Mesothelial cell of epicardium (in vitro differentiated cells): ENCODE data around the gene BUB3. TPM values are rescaled to one million over a fixed set of nuclear protein-coding genes. Genes with fewer than 3 reads are reported as not detected.

ENCODE experiments used
- DNase-seq, 2 experiments: peaks; one replicate each; pipeline ENCODE4 v3.0.0; 2021; ENCODE audit warnings: low spot score in 2 of 2; ENCODE audit not compliant: unreplicated experiment in 2 of 2
- H3K27ac Mint-ChIP-seq: 2 replicates; pipeline ENCODE4 v1.8.0; 2021; ENCODE audit warnings: mixed read lengths
- H3K27me3 Mint-ChIP-seq: 2 replicates; pipeline ENCODE4 v1.8.0; 2021; ENCODE audit warnings: low read depth, mixed read lengths
- H3K36me3 Mint-ChIP-seq: 2 replicates; pipeline ENCODE4 v1.8.0; 2021; ENCODE audit warnings: mixed read lengths
- H3K4me1 Mint-ChIP-seq: 2 replicates; pipeline ENCODE4 v1.8.0; 2021; ENCODE audit warnings: mixed read lengths
- H3K4me3 Mint-ChIP-seq: 2 replicates; pipeline ENCODE4 v1.8.0; 2021; ENCODE audit warnings: mild to moderate bottlenecking, moderate library complexity, mixed read lengths
- H3K9me3 Mint-ChIP-seq: 2 replicates; pipeline ENCODE4 v1.8.0; 2021; ENCODE audit warnings: mixed read lengths
- CTCF ChIP-seq: fragments of 200-600 bp; sonication (generic); IDR thresholded peaks from one replicate; pipeline ENCODE4 v1.5.0; 2021; ENCODE audit warnings: antibody characterized with exemption; ENCODE audit not compliant: unreplicated experiment
- total RNA-seq: library from RNA; stranded (reverse); gene quantifications from 3 replicates; pipeline ENCODE4 v1.2.1, GENCODE V29; 2021

BUB3 gene
- total RNA-seq, 1 donor from 2014 or later, result 71.5 TPM

- no peak for TF ChIP-seq CTCF
- Mint-ChIP-seq H3K27ac (no peak within 1 kb of the TSS), H3K36me3 (no peaks in the 10 kb centered on the region), H3K4me1 (peaks cover 20% of the 10 kb centered on the region), H3K9me3 (no peaks in the 10 kb centered on the region), H3K27me3 (peaks cover 94% of the 10 kb centered on the region), H3K4me3 (peak within 1 kb of the TSS; percentile 22)
- no peak for DNase-seq
Observed at GRCh38 chr10:123147635-123148413, 6.4 kb upstream of the BUB3 start, which contains the start of gene HMX2. Gene HMX2, plus strand, starts transcription at chr10:123148136. Its CDS starts 243 bp downstream, at chr10:123148379.

DNA sequence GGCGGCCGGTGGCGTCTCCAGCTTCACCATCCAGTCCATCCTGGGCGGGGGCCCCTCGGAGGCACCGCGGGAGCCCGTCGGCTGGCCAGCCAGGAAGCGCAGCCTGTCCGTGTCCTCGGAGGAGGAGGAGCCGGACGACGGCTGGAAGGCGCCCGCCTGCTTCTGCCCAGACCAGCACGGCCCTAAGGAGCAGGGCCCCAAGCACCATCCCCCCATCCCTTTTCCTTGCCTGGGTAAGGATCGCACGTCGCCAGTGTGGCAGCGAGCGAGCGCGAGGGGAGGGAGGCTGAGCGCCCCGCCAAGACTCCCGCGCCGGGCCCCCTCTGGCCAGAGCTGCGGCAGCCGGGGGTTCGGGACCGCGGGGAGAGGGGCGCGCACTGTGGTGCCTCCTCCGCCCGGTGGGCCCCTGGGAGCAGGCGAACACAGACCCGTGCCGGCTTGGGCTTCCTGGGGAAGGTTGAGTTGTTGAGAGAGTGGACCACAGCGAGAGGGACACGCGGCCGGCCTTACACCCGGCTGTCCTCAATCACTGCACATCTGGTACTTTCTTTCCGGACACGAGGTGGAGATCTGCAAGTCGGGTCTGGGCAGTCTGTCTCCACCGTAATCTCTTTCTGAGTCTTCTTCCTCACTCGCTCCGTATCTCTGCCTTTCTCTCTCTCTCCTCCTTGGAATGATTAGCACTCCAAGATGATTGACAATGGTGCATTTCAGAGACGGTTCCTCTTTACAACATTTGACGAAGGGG, 5.6 kb upstream of the BUB3 start:
- no peaks in the 10 kb centered on the region for H3K36me3 Mint-ChIP-seq
- H3K9me3 Mint-ChIP-seq, result no peaks in the 10 kb centered on the region
- H3K4me1 Mint-ChIP-seq, result peaks cover 20% of the 10 kb centered on the region
- H3K27ac Mint-ChIP-seq, result no peak overlapping the region
- H3K27me3 Mint-ChIP-seq, result peaks cover 94% of the 10 kb centered on the region
- no peak for TF ChIP-seq CTCF
- H3K4me3 Mint-ChIP-seq, result peak overlapping the region; percentile 22
- DNase-seq, result no peak

GRCh38 chr10:123149162-123149567, 5.0 kb upstream of the BUB3 start:
- Mint-ChIP-seq H3K27me3 (peaks cover 93% of the 10 kb centered on the region), H3K36me3 (no peaks in the 10 kb centered on the region), H3K27ac (no peak overlapping the region), H3K4me3 (peak overlapping the region; percentile 22), H3K9me3 (no peaks in the 10 kb centered on the region), H3K4me1 (peaks cover 21% of the 10 kb centered on the region)
- TF ChIP-seq CTCF, result no peak
- DNase-seq, result no peak

DNA sequence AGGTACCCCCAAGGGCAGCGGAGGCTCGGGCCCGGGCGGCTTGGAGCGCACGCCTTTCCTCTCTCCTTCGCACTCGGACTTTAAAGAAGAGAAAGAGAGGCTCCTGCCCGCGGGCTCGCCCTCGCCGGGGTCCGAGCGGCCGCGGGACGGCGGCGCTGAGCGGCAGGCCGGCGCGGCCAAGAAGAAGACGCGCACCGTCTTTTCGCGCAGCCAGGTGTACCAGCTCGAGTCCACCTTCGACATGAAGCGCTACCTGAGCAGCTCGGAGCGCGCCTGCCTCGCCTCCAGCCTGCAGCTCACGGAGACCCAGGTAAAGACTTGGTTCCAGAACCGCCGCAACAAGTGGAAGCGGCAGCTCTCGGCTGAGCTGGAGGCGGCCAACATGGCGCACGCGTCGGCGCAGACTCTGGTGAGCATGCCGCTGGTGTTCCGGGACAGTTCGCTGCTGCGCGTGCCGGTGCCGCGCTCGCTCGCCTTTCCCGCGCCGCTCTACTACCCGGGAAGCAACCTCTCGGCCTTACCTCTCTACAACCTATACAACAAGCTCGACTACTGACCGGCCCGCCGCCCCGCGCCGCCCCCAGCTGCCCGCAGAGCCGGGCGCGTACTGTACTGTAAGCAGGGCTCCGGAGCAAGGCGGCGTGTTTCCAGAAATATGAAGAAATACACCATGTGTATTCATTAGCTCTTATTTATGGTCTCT, 4.5 kb upstream of the BUB3 start:
- H3K4me3 Mint-ChIP-seq, result peak overlapping the region; percentile 63
- no peak for TF ChIP-seq CTCF
- DNase-seq, result peak in 1 of 2 experiments; percentile 59
- peaks cover 88% of the 10 kb centered on the region for H3K27me3 Mint-ChIP-seq
- no peaks in the 10 kb centered on the region for H3K9me3 Mint-ChIP-seq
- no peaks in the 10 kb centered on the region for H3K36me3 Mint-ChIP-seq
- peaks cover 22% of the 10 kb centered on the region for H3K4me1 Mint-ChIP-seq
- no peak overlapping the region for H3K27ac Mint-ChIP-seq

DNA sequence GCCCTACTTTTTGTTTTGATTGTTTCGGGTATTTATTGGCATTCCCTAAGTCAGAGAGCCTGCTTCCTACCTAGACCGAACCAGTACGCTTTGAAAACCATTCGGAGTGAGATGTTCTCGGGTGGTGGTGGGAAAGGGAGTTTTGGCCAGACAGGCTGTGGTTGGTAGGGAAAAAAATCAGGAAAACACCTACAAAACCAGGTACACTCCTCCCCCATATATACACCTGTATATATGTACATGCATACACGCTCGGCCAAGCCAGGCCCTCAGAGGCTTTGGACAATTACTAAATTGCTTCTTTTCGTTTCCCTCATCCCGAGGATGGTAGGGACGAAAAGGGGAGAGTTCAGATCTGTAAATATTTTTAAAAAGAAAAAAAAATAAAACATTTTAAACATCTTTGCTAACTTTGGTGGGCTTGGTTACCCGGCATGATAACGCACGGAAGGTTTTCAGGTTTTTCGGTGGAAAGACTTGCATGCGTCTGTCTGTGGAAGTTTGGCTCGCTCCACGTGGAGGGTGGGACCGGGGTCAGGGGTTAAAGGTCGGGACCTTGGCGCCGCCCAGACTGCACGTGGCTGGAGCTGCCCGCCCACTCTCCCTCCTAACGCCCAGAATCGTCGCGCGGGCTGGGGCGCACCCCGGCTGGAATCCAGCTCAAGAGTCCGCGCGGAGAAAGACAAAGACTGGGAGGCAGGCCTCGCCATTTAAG, 3.8 kb upstream of the BUB3 start:
- no peak for TF ChIP-seq CTCF
- Mint-ChIP-seq H3K4me3 (peak overlapping the region; percentile 63), H3K4me1 (peaks cover 26% of the 10 kb centered on the region), H3K27ac (no peak overlapping the region), H3K27me3 (peaks cover 81% of the 10 kb centered on the region), H3K9me3 (no peaks in the 10 kb centered on the region), H3K36me3 (no peaks in the 10 kb centered on the region)
- DNase-seq, result no peak
